Germinal center (tissue), 1 donor: ENCODE measurements around the gene COBLL1.
"Not testable (repeated sequence)": the region's sequence is repeated elsewhere in the genome, so short reads cannot be mapped to it uniquely, and the experiment has no call there.

ENCODE experiments used
- DNase-seq: peaks from one replicate; pipeline ENCODE4 v3.0.0; 2012; ENCODE audit warnings: mixed read lengths, low spot score

COBLL1 gene

DNA sequence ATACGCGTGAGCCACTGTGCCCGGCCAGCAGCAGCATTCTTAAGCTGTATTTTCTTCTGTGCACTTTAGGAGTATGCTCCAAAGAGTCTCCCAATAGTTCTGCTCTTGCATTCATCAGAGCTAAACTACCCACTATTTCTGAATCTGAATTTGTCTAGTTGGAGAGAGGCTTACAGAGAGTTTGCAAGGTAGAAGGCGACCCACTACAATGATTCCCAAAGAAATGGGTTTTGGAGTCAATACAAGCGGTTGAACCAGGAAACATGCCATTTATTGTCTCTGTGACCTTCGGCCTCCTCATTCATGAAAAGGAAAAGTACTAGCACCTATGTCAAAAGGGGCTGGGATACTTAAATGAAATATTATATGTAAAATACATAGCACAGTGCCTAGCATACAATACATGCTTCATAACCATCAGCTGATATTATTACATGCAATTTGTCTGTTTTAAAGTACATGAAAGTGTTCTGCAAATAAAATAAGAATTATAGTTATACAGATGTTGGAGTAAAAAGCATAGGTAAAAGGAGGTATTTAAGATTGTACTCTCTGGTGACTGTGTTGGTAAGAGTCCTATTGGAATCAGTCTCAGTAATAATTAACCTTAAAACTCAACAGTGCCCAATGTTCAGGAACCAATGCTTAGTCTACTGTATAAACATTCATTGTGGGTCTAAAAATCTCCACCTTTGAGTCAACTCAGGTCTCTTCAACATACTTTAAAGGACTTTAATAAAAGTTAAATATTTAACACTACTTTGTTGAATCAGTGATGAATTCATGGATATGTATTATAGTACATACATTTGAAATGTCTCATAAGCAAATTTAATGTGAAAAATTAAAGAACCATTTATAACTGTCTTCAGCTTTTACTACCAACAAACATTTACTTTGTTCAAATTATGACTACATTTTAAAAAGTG lies 130.5 kb downstream of the COBLL1 start:
- no peak for DNase-seq

DNA sequence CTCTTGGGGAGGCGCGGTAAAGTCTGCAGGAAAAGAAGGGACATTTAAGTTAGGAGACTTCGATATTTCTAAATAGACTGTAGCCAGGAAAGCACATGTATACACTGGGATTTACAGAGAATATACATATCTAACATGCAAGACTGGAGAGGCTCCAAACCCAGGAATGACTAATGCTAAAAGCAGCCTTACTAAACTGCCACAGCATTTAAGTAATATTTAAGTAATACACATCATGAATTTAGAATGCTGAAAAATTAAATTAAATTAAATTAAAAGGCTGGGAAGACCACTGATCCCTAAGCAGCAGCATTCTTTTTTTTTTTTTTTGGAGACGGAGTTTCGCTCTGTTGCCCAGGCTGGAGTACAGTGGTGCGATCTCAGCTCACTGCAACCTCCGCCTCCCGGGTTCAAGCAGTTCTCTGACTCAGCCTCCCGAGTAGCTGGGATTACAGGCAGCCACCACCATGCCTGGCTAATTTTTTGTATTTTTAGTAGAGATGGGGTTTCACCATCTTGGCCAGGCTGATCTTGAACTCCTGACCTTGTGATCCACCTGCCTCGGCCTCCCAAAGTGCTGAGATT lies 131.3 kb downstream of the COBLL1 start:
- DNase-seq: not testable (repeated sequence)

DNA sequence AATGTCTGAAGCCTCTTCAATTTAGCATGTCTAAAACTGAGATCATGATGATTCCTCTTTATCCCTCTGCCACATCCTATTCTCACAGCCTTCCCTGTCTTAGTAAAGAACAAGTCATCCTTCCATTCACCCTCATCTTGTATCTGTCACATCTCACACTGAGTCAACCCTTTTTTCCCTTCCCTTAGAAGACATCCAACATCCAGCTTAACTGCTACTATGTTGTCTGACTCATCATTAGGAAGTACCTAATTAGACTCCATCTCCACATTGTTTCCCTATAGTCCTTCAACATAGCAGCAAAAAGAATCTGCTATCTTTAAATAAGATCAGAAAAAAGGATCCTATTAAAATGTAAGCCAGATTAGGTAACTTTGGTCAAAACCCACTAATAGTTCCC lies 135.1 kb downstream of the COBLL1 start:
- DNase-seq: no peak

DNA sequence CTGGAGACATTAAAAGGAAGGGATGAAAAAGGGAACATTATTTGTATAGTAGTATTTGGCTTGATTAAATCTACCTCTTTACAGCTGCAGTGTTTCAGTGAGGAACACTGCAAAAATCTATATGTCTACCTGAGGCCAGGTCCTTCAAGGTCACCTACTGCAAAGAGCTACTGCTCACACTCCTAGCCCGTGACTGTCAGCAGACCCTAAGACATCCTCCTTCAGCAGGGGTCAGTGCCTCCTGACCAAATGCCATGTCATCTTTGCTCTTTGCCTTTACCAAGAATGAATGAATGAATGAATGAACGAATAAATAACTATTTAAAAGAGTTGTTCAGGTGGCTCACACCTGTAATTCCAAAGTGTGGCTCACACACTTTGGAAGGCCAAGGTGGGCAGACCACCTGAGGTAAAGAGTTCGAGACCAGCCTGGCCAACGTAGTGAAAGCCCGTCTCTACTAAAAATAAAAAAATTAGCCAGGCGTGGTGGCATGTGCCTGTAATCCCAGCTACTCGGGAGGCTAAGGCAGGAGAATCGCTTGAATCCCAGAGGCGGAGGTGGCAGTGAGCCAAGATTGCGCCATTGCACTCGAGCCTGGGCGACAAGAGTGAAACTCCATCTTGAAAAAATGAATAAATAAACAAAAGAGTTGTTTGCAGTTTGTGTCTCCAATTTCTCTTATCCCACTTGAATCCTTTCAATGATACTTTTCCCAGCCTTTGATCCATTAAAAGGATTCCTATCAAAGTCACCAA lies 136.0 kb downstream of the COBLL1 start:
- DNase-seq: no peak

DNA sequence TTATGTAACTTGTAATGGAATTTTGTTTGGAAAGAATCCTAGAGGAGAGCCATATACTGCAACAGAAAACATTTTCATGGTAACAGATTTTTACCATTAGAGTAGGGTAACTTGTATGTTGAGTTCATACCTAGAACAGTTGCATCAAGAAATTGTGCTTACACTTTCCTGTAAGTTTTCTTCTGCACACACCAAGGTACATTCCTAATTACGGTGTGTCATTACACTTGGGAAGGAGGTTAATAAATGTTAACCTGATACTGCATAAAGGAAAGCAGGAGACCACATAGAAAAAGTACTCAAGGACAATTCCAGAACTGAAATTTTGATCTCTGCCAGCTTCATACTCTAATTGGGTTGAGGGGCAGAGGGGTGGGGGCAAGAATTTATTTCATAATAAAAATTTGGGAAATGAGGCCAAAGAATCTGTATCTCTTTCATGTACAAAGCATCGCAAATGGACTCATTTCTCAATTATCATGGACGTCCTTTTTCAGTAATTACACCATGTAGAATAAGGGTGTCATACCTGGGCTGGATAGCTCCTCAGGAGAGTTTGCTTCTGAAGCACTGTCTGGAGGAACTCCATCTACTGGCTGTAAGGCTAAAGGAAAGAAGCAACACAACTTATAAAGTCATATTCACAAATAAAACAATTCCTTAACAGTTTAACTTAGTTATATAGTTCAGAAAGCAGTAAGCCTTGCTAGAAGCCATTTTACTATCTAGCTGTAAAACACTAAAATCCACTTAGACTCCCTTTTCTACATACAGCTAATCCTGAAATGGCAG lies 137.5 kb downstream of the COBLL1 start:
- DNase-seq: no peak

DNA sequence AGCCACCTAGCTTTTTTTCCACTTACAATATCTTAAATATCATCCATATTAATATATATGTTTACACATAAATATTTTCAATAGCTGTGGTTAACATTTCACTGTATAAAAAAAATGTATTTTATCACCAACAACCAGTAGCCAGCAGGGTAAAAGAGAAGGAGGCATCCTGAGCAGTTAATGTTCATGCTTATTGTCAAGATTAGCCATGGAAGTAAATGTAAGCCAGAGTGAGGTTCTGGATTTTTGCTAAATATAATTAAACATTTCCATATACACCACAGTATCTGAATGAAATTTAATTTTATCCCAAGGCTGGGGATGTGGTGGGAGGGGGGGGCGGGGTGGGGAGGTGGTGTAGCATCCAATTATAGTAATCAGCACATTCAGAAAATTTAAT lies 140.1 kb downstream of the COBLL1 start:
- no peak for DNase-seq

DNA sequence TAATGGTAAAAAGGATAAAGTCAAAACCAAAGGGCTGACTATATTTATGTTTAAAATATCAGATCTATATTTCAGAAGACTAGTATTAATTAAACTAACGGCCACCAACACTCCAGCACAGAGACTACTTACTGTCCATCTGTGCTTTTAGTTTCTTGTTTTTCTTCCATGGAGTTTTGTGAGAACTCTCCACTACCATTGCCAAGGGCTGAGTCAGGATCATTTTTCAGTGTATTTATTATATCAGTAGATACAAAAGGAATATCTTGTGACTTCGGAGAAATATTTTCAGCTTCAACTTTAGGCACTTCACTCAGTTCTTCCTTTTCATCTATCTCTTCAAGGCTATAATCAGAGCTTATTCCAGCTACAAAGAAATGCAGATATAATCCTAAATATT lies 141.2 kb downstream of the COBLL1 start:
- no peak for DNase-seq

DNA sequence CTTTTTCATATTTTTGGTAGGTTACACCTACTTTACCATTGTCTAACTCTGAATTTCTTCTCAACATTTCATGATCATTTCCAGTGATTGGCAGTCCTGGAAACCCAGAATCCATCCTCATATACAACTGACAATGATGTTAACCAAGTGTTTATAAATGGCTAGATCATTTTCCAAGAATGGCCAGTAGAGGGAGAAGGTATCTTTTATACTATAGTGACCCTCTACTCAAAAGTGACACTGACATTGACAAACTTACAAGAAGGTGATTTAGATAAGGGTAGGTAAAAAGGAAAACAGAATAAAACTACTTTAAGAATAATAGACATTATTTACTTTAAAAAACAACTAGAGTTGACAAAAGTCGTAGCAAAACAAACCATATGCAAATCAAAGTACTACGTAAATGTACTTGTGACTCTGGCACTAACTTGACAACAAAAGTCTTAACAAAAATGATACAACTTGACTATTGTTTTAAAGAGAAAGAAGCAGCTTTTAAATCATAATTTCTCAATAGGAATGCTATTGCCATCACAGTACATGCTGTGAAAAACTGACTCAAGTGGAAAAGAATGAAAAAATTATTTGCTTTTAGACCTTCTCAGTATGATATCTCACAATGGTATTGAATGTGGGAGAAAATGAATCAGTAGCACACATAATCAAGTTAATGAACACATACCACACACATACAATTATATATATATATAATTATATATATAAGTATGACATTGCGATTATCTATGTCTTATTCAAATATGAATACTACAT lies 143.7 kb downstream of the COBLL1 start:
- peak; percentile 11 for DNase-seq

DNA sequence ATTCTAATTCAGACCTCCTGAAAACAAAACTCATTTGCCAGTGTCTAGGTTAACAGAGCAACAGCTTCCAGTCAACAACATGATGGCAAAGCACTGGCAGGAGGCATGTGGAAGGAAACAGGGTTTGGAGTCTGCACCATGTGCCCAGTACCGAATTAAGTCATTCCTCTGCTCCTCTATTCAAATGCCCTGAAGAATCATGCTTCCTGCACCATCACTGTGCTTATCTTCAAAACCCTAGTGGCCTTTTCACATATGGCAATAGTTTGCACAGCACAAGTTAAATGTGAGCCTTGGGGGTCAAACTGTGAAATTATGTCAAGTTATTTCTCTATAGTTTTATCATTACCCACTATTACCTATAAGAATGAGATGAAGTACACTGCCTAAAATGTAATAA lies 145.0 kb downstream of the COBLL1 start:
- no peak for DNase-seq

DNA sequence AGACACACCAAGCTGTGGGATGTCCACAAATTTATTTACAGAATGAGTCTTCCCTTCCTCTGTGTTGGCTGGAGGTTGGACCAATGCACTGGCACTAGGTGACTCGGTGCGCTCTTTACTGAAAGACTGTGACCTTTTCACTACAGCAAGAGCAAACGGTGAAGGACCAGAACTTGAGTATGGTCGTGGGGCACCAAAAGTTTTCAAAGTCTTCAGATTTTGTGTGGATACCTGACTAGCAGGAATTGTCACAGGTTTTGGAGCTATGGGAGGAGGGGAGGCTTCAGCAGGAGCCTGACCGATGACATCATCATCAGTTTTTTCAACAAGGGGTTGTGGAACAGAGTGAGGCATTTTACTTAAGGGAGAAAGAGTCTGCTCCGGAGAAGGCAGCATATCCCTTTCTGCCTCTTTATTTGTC lies 147.3 kb downstream of the COBLL1 start:
- no peak for DNase-seq

DNA sequence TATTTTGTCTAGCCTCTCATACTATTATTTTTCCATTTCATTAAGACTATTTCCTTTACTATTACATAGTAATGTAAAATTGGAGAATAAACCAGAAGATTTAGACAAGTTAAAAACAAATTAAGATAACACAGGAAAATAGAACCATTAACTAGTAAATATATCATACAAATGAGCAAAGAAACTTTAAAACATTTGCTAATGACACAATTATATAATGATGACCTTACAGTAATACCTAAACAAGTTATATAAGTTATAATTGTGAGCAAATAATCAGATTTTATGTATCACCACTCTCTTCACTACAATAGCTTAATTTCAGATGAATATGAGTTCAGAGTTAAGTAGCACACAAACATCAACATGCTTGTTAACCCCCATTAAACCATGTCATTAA lies 147.8 kb downstream of the COBLL1 start:
- DNase-seq: no peak

DNA sequence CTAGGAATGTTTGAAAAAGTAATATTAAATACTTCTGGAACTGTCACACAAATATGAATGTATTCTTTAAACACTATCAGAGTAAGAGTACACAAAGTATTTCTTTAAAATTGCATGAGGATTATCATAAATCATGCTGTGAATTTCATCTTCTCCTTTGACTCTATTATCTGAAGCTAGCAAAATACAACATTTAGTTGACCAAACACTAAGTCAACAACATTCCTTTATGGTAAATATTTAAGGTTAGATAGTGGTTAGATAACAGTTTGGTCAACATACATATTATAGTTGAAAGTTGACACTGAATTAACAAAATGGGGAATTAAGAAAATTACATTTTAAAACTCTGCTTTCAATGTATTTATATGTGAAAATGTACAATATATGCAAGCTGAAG lies 148.2 kb downstream of the COBLL1 start:
- DNase-seq: no peak

DNA sequence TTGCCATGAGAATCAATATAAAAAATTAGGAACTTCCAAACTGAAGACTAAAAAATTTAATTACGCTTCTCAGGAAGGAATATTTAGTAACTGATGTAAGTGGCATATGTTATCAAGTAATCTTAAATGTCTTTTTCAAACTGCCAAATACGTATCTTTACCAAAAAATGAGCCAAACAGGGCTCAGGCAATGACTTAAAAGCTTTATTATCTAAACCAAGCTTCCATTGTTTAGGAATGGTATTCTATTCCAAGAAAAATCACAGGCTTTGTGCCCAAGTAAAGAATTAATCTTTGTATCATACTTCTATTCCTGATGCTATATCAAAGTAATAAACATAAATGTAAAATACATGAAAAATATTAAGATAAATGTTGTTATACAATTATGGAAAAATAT lies 148.7 kb downstream of the COBLL1 start:
- DNase-seq: no peak

DNA sequence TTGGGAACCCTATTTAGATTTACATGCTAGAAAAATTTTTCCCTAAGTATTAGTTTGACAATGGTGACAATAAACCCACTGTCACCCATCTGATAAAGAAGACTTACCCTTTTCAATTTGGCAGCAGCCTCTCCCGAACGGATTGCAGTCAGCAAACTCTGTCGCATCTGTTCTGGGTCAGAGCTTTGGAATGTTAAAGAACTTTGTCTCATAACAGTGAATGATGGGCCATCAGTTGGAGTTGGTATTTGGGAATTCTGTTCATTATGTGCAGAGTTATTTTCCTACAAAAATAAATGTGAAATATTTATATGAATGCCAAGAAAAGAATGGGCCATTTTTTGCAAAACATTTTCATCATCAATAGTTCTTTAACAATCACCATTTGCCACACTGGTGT lies 149.5 kb downstream of the COBLL1 start:
- DNase-seq: no peak

DNA sequence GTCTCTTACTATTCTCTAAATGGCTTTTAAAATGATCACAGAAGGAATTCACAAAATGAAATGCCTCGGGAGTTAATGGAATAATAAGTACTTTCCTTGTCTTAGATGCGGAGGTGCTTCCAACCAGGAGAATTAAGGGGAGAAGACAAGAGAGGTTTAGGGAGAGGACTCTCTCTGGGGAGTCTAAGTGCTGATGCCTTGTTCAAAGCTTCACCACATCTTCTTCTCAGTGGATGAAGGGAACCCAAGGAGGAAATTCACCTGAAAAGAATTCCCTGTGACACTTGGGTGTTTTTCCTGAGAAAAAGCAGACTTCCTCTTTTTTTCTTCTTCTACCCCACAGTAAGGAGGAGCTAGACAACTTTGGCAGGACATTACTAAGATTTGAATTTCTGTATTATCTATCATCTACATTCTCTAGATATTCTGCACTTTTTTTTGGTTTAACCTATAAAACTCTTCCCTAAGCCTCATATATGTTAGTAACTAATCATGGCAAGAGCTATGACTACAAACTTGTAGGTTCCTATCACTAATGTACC lies 150.2 kb downstream of the COBLL1 start:
- DNase-seq: no peak

DNA sequence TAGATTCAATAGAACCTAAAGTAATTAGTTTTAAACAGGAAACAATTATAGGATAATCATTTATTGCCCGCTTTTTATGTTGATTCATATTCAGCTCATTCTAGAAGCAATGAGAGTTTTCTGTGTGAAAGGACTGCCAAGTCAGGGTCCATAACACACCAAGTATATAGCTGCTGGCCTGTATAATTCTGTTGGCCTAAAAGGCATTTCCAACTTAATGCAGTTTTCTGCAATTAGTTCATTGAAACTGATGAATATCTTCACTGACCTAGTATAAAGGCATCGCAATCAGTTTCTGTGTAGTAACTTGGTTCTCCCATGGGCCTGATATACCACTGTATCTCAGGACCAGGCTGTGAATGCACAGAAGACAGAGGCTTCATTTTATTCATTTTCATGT lies 151.3 kb downstream of the COBLL1 start:
- no peak for DNase-seq

DNA sequence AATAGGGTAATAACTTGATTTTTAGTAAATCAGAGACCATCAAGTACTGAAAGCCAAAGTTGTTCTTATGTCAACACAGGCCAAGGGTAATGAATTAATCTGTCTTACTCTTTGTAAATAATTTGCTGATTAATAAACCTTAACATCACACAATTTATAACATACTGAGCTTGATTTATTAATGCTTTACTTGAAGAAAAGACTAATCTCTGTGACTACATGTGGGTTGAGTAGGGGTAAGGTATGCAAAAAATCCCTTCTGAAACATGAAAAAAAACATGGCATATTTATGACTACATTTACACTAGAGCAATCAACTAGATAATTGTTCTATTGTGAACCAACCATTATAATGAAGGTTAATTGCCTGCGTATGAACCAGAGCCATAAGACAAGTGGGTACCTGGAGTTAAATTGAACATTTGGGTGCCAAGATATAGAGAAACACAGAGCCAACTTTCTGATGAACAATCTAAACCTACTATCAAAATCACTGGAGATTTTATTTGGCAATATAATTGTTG lies 152.7 kb downstream of the COBLL1 start:
- no peak for DNase-seq

DNA sequence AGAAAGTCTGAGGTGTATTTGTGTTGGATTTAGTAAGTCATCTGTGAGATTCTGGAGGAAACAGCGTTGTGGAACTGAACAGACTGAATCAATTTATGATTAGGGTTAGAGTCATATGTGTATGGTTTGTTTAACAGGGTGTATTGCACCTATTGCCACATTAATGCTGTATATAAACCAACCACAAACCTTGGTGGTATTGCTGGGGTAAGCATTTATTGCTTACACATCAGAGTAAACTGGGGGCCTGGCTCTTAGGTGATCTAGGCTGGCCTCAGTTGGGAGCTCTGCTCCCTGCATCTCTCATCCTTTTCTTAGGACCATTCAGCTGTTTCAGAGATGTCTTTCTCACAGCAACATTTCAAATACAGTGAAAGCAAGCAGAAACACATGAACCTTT lies 160.6 kb downstream of the COBLL1 start:
- DNase-seq: no peak

DNA sequence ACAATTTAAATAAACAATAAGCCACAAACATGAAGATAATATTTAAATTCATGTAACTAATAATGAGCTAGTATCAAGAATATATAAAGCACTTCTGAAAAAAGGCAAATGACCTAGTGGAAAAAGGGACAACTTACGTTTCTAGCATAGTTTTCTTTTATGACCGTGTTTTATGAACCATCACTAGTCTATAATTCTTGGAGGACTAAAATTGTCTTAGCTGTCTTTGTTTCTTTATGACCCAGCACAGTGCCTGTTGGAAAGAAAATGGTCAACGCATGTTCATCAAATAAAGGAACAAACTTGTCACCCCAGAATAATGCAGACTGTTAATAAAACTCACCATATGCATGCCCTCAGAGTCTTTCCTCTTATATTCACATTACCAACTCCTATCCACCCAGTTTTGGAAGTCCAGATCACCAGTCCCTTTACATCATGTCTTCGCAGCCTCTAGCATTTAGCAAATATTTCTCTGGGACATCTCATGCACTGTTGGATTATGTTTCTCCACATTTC lies 162.9 kb downstream of the COBLL1 start:
- DNase-seq: no peak

DNA sequence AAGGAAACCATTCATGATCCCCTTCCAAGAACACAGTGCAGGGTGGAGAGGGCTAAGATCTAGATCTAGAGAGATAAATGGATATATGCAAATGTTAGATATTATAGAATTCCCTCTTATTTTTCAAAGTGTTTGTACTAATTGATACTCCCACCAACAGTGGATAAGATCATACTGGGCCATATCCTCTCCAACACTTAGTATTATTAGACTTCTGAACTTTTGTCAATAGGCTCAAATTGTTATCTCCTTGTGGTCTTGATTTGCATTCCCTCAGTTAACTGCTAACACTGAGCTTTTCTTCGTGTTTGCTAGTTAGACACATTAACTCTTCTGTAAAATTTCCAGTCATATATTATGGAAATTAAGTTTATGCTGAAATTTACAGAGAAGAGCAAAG lies 163.9 kb downstream of the COBLL1 start:
- no peak for DNase-seq

DNA sequence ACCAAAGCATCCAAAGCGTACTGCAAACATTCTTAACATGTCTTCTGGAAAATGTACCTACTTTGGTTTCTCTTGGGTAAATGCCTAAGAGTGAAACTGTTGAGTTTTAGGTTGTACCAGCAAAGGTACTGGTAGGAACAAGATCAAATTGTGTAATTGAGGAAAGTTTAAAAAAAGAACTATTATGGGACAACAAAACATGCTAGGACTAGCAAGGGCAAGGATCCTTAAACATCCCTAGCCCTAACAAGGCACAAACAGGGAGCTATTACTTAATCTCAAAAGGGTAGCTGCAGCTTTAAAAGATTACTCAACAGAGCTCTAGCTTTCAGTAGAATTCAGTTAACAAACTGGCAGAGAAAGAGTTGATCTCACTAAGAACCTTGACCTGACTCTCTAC lies 164.4 kb downstream of the COBLL1 start:
- DNase-seq: no peak
